Thyroid gland (tissue), 4 donors: ENCODE results near the gene BCAS3. TPM values are rescaled to one million over a fixed set of nuclear protein-coding genes. Genes with fewer than 3 reads are reported as not detected.

ENCODE experiments used
- DNase-seq, 2 donors: peaks; one replicate each; pipeline ENCODE4 v3.0.0-alpha.2; 2019
- H3K27ac ChIP-seq, 3 donors: fragments of 200-600 bp; sonication (generic); 1 replicate in 2 of 3; 2 replicates in 1 of 3; pipeline ENCODE4 v1.5.1; 2016 to 2019; ENCODE audit warnings: mild to moderate bottlenecking in 1 of 3, moderate library complexity in 1 of 3
- H3K27me3 ChIP-seq: fragments of 200-600 bp; sonication (generic); one replicate; pipeline ENCODE4 v1.5.1; 2019
- H3K36me3 ChIP-seq, 2 donors: fragments of 200-600 bp; sonication (generic); one replicate each; pipeline ENCODE4 v1.5.1; 2016 to 2019
- H3K4me1 ChIP-seq, 2 donors: fragments of 200-600 bp; sonication (generic); one replicate each; pipeline ENCODE4 v1.5.1; 2017 to 2019
- H3K4me3 ChIP-seq, 3 donors: fragments of 200-600 bp; sonication (generic); replicated peaks in 1 of 3; 1 replicate in 2 of 3; 2 replicates in 1 of 3; pipeline ENCODE4 v1.5.1; 2016; ENCODE audit warnings: mild to moderate bottlenecking in 1 of 3
- H3K9me3 ChIP-seq: fragments of 200-600 bp; sonication (generic); one replicate; pipeline ENCODE4 v1.5.1; 2017
- POLR2A ChIP-seq, 2 donors: fragments of 450-650 bp; IDR thresholded peaks; one replicate each; pipeline ENCODE4 v1.6.1; 2017; ENCODE audit warnings: antibody characterized with exemption in 2 of 2, mild to moderate bottlenecking in 2 of 2, moderate library complexity in 1 of 2
- whole genome bisulfite sequencing, 2 donors: methylation state at CpG; one replicate each; pipeline ENCODE4 v1.1.5; 2017; 5-methylcytosine and 5-hydroxymethylcytosine counted together
- intact Hi-C: fragments of 100-400 bp; cut with DNase I; formaldehyde crosslinking; loops from one replicate; pipeline ENCODE4 v1.15.1; 2023
- total RNA-seq, 4 donors: library from RNA; depleted of rRNA; stranded (reverse); fragments of >200 nt; gene quantifications; one replicate each; pipeline ENCODE4 v1.2.3, GENCODE V29; 2016
- TF ChIP-seq, protein P1 (sequence below), 6 experiments: fragments of 200-600 bp in 3 of 6; fragments of 450-650 bp in 3 of 6; sonication (generic) in 3 of 6; IDR thresholded peaks; one replicate each; pipeline ENCODE4 v1.5.1; 2016 to 2019; ENCODE audit warnings: antibody characterized with exemption in 6 of 6, mild to moderate bottlenecking in 2 of 6, inconsistent platforms in 1 of 6, moderate library complexity in 1 of 6

Gene BCAS3
- total RNA-seq, 4 donors from 2014 or later: 41.8 to 78.7 (median 51.6) TPM

DNA sequence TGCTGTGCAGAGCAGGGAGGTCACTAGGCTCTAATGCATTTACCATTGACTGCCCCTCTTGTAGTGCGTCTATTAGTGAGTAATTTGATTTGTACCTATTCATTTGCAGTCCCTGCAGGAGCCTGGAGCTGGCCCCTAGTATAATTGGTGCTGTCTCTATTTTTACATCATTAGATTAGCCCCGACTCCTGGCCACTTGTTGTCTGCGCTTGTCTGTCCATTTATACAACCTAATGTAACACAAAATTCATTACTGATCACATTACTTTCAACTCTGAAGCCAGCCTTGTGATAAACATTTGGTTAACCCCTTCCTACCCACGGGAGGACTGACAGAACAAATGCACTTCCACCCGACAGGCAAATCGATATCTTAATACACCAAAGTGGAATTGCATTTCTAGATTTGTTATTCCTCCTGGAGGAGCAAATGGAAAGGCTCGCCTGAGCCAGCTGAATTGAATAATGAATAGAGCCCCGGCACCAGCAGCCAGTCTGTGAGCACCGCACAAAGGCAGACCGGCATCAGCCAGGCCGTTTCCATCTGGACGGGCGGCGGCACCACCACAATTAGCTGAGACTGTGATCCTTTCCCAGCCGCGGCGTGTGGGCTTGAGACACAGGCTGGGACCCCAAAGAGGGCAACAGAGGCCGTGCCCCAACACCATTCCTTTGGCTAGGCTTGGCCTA is 703.3 kb downstream of the BCAS3 start:
- no peak for DNase-seq
- TF ChIP-seq, protein P1, sequence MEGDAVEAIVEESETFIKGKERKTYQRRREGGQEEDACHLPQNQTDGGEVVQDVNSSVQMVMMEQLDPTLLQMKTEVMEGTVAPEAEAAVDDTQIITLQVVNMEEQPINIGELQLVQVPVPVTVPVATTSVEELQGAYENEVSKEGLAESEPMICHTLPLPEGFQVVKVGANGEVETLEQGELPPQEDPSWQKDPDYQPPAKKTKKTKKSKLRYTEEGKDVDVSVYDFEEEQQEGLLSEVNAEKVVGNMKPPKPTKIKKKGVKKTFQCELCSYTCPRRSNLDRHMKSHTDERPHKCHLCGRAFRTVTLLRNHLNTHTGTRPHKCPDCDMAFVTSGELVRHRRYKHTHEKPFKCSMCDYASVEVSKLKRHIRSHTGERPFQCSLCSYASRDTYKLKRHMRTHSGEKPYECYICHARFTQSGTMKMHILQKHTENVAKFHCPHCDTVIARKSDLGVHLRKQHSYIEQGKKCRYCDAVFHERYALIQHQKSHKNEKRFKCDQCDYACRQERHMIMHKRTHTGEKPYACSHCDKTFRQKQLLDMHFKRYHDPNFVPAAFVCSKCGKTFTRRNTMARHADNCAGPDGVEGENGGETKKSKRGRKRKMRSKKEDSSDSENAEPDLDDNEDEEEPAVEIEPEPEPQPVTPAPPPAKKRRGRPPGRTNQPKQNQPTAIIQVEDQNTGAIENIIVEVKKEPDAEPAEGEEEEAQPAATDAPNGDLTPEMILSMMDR (IDR thresholded peaks at IDR 0.05): no peak
- no peak for TF ChIP-seq POLR2A (IDR thresholded peaks at IDR 0.05)
- H3K27ac ChIP-seq: no peak overlapping the region
- no peaks in the 10 kb centered on the region for H3K9me3 ChIP-seq
- no peaks in the 10 kb centered on the region for H3K36me3 ChIP-seq
- H3K27me3 ChIP-seq: no peaks in the 10 kb centered on the region
- H3K4me3 ChIP-seq: no peak overlapping the region
- WGBS, 2 donors: 87 to 94% methylated on average over 18 of the region's 18 CpGs
- H3K4me1 ChIP-seq: peaks cover 0 to 3% of the 10 kb centered on the region in 2 donors
- intact Hi-C loops: no loop called here

- Histone ChIP-seq H3K4me1 (peaks cover 0 to 3% of the 10 kb centered on the region in 2 donors), H3K9me3 (no peaks in the 10 kb centered on the region), H3K27me3 (no peaks in the 10 kb centered on the region), H3K4me3 (no peak overlapping the region), H3K27ac (no peak overlapping the region), H3K36me3 (no peaks in the 10 kb centered on the region)
- no peak for DNase-seq
- TF ChIP-seq POLR2A (IDR thresholded peaks at IDR 0.05): no peak
- TF ChIP-seq, protein P1 (IDR thresholded peaks at IDR 0.05): no peak
- WGBS, 2 donors: 99 to 100% methylated on average over 3 to 5 of the region's 5 CpGs
- intact Hi-C loops: no loop called here
Measured at GRCh38 chr17:61381537-61381936, 703.9 kb downstream of the BCAS3 start.

DNA sequence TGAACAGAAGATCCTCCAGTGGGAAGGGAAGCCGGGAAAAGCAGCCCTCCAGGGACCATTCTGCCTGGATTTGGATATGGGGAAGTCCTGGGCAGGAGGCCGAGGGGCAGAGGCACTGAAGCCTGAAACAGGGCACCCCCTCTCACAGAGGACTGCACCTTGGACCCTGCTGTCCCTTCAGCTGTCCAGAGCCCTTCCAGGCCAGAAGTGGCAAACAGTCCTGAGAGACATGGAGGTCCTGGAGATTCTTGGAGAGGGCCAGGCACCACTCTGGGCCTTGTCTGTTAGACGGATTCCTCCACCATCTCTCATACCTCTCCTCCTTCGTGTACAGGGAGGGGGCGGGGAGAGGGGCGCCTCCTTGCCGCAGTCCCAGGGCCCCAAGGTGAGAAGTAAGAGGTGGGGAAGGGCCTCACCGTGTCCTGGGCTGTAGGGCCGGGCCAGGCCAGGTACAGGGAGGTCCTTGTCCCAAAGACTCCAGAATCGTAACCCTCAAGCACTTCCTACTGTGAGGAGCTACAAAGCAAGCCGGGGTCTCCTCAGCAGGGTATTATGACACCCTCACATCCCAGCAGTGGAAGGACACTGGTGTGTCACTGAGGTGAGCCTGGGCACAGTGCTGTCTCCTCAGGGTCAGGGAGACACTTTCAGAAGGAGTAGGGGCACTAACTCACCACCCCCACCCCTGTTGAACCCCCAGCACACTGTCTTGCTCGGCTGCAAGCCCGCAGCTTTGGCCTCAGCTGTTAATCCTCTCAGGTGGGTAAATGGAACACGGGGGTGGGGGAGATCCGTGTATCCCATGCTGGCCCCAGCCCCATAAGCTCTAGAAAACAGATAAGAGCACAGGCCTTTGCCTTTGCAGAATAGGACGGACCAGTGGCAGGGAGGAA is 705.4 kb downstream of the BCAS3 start:
- H3K36me3 ChIP-seq: no peaks in the 10 kb centered on the region
- no peak overlapping the region for H3K27ac ChIP-seq
- no peak overlapping the region for H3K4me3 ChIP-seq
- no peaks in the 10 kb centered on the region for H3K27me3 ChIP-seq
- no peaks in the 10 kb centered on the region for H3K9me3 ChIP-seq
- peaks cover 0 to 3% of the 10 kb centered on the region in 2 donors for H3K4me1 ChIP-seq
- WGBS, 2 donors: 88 to 94% methylated on average over 13 to 16 of the region's 16 CpGs
- DNase-seq: no peak
- TF ChIP-seq, protein P1 (IDR thresholded peaks at IDR 0.05): no peak
- TF ChIP-seq POLR2A (IDR thresholded peaks at IDR 0.05): no peak
- intact Hi-C loops: no loop called here

- no peak overlapping the region for H3K27ac ChIP-seq
Measured at GRCh38 chr17:61383689-61384201, 706.1 kb downstream of the BCAS3 start.

More at GRCh38 chr17:61383689-61384201, 706.1 kb downstream of the BCAS3 start:
- 88% methylated on average over 11 to 16 of the region's 18 CpGs for WGBS, 2 donors
- DNase-seq: no peak
- Histone ChIP-seq H3K36me3 (no peaks in the 10 kb centered on the region), H3K27me3 (no peaks in the 10 kb centered on the region), H3K4me1 (peaks cover 0 to 2% of the 10 kb centered on the region in 2 donors), H3K4me3 (no peak overlapping the region), H3K9me3 (no peaks in the 10 kb centered on the region)
- intact Hi-C loops: no loop called here
- no peak for TF ChIP-seq POLR2A (IDR thresholded peaks at IDR 0.05)
- TF ChIP-seq, protein P1 (IDR thresholded peaks at IDR 0.05): no peak
